Esophagus squamous epithelium (tissue), 5 donors: ENCODE results near the gene GUCY2D. TPM values are rescaled to one million over a fixed set of nuclear protein-coding genes. Genes with fewer than 3 reads are reported as not detected.

Source experiments
- DNase-seq: peaks from one replicate; lab custom pipeline; 2025; lab: John Stamatoyannopoulos, UW
- H3K27ac ChIP-seq, 4 donors: fragments of 200-600 bp; sonication (generic); one replicate each; pipeline ENCODE4 v1.5.1; 2016 to 2019; ENCODE audit warnings: mild to moderate bottlenecking in 1 of 4
- H3K27me3 ChIP-seq, 4 donors: fragments of 200-600 bp; sonication (generic); 1 replicate in 3 of 4; 2 replicates in 1 of 4; pipeline versions ENCODE4 v1.5.1 to v1.6.0; 2017 to 2021; ENCODE audit warnings: antibody characterized with exemption in 1 of 4
- H3K36me3 ChIP-seq, 3 donors: fragments of 200-600 bp; sonication (generic); one replicate each; pipeline ENCODE4 v1.5.1; 2016 to 2019
- H3K4me1 ChIP-seq, 3 donors: fragments of 200-600 bp; sonication (generic); one replicate each; pipeline ENCODE4 v1.5.1; 2017 to 2019
- H3K4me3 ChIP-seq, 4 donors: fragments of 200-600 bp; sonication (generic); 1 replicate in 3 of 4; 2 replicates in 1 of 4; pipeline ENCODE4 v1.5.1; 2016 to 2019; ENCODE audit warnings: mild to moderate bottlenecking in 2 of 4, moderate library complexity in 1 of 4
- H3K9me3 ChIP-seq, 3 donors: fragments of 200-600 bp; sonication (generic); one replicate each; pipeline ENCODE4 v1.5.1; 2016 to 2019
- CTCF ChIP-seq, 6 experiments: fragments of 450-650 bp in 4 of 6; fragments of 200-600 bp in 2 of 6; sonication (generic) in 2 of 6; IDR thresholded peaks; one replicate each; pipeline ENCODE4 v1.5.1; 2016 to 2019; ENCODE audit warnings: antibody characterized with exemption in 6 of 6, mild to moderate bottlenecking in 4 of 6, moderate library complexity in 4 of 6
- POLR2A ChIP-seq, 4 donors: fragments of 450-650 bp; IDR thresholded peaks; one replicate each; pipeline ENCODE4 v1.6.1; 2017; ENCODE audit warnings: antibody characterized with exemption in 4 of 4, mild to moderate bottlenecking in 4 of 4, moderate library complexity in 3 of 4
- WGBS, 2 donors: methylation state at CpG; one replicate each; pipeline ENCODE4 v1.1.5; 2018; 5-methylcytosine and 5-hydroxymethylcytosine counted together
- intact Hi-C: fragments of 100-400 bp; cut with DNase I; formaldehyde crosslinking; loops from one replicate; pipeline ENCODE4 v1.15.0; 2022
- total RNA-seq, 4 donors: library from RNA; depleted of rRNA; stranded (reverse); fragments of >200 nt; gene quantifications; one replicate each; pipeline ENCODE4 v1.1.0, GENCODE V29; 2016
- donor health status: DM: yes; HTN: yes; CAD: no.

The GUCY2D gene
- total RNA-seq, 4 donors from 2014 or later, result not detected

- no peak for DNase-seq
- Histone ChIP-seq H3K9me3 (no peaks in the 10 kb centered on the region), H3K4me3 (no peak overlapping the region), H3K27ac (no peak overlapping the region), H3K27me3 (peaks cover 0 to 13% (median 0%) of the 10 kb centered on the region in 4 donors), H3K36me3 (no peaks in the 10 kb centered on the region), H3K4me1 (peaks cover 0 to 26% (median 5%) of the 10 kb centered on the region in 3 donors)
- intact Hi-C loops, result loop anchor here (5.0 to 10.0 kb wide), 2 partner anchors 52 to 130 kb away; no protein-coding TSS in a partner anchor
- TF ChIP-seq POLR2A (IDR thresholded peaks at IDR 0.05) (no peak), CTCF (IDR thresholded peaks at IDR 0.05) (no peak)
- WGBS, 2 donors, result 77 to 100% methylated on average over 1 to 2 of the region's 2 CpGs
Observed at GRCh38 chr17:7992516-7992915, 9.9 kb upstream of the GUCY2D start.

GRCh38 chr17:7992924-7993323 lies 9.5 kb upstream of the GUCY2D start:
- H3K27ac ChIP-seq, result no peak overlapping the region
- no peaks in the 10 kb centered on the region for H3K9me3 ChIP-seq
- no peak for TF ChIP-seq CTCF (IDR thresholded peaks at IDR 0.05)
- no peak for TF ChIP-seq POLR2A (IDR thresholded peaks at IDR 0.05)
- intact Hi-C loops, result loop anchor here (5.0 to 10.0 kb wide), 2 partner anchors 52 to 131 kb away; no protein-coding TSS in a partner anchor
- H3K4me3 ChIP-seq, result no peak overlapping the region
- H3K27me3 ChIP-seq, result peaks cover 0 to 14% (median 0%) of the 10 kb centered on the region in 4 donors
- WGBS, 2 donors, result 50 to 52% methylated on average over 3 of the region's 3 CpGs
- H3K4me1 ChIP-seq, result peaks cover 0 to 26% (median 5%) of the 10 kb centered on the region in 3 donors
- H3K36me3 ChIP-seq, result no peaks in the 10 kb centered on the region
- DNase-seq, result no peak

DNA sequence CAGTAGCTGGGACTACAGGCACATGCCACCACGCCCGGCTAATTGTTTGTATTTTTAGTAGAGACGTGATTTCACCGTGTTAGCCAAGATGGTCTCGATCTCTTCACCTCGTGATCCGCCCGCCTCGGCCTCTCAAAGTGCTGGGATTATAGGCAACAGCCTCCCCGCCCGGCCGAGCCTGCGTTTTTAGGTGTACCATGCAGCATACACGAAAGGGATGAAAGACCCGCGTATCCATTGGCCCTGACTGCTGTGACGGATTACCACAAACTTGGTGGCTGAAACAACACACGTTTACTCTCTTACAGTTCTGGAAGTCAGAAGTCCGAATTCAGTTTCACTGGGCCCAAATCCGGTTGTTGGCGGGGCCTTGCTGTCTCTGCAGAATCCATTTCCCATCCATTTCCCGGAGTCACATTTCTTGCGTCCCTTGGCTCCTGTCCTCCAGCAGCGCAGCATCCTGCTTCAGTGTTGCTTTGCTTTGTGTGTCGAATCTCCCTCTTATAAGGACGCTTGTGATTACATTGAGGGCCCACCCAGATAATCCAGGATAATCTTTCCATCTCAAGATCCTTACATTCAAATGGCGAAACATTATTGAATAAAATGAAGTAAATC lies 8.3 kb upstream of the GUCY2D start:
- DNase-seq, result no peak
- Histone ChIP-seq H3K4me3 (no peak overlapping the region), H3K9me3 (no peaks in the 10 kb centered on the region), H3K27ac (no peak overlapping the region), H3K36me3 (no peaks in the 10 kb centered on the region), H3K4me1 (peaks cover 0 to 22% (median 5%) of the 10 kb centered on the region in 3 donors), H3K27me3 (peaks cover 0 to 25% (median 0%) of the 10 kb centered on the region in 4 donors)
- no peak for TF ChIP-seq POLR2A (IDR thresholded peaks at IDR 0.05)
- no peak for TF ChIP-seq CTCF (IDR thresholded peaks at IDR 0.05)
- intact Hi-C loops, result loop anchor here (5.0 to 10.0 kb wide), 2 partner anchors 51 to 132 kb away; no protein-coding TSS in a partner anchor
- 85 to 87% methylated on average over 27 of the region's 27 CpGs for WGBS, 2 donors

GRCh38 chr17:7995724-7996123 lies 6.7 kb upstream of the GUCY2D start:
- no peak for DNase-seq
- no peak for TF ChIP-seq POLR2A (IDR thresholded peaks at IDR 0.05)
- TF ChIP-seq CTCF (IDR thresholded peaks at IDR 0.05), result no peak
- H3K27me3 ChIP-seq, result peaks cover 0 to 41% (median 0%) of the 10 kb centered on the region in 4 donors
- H3K27ac ChIP-seq, result no peak overlapping the region
- no peaks in the 10 kb centered on the region for H3K9me3 ChIP-seq
- H3K4me3 ChIP-seq, result no peak overlapping the region
- H3K36me3 ChIP-seq, result no peaks in the 10 kb centered on the region
- 93 to 97% methylated on average over 2 of the region's 2 CpGs for WGBS, 2 donors
- intact Hi-C loops, result loop anchor here (10.0 kb wide), 1 partner anchor 49 kb away; no protein-coding TSS in a partner anchor
- peaks cover 0 to 6% (median 0%) of the 10 kb centered on the region in 3 donors for H3K4me1 ChIP-seq

- intact Hi-C loops, result loop anchor here (10.0 kb wide), 1 partner anchor 48 kb away; no protein-coding TSS in a partner anchor
- Histone ChIP-seq H3K9me3 (no peaks in the 10 kb centered on the region), H3K27me3 (peaks cover 0 to 53% (median under 1%) of the 10 kb centered on the region in 4 donors), H3K4me3 (no peak overlapping the region), H3K27ac (no peak overlapping the region), H3K4me1 (peaks cover 0 to 10% (median 0%) of the 10 kb centered on the region in 3 donors), H3K36me3 (no peaks in the 10 kb centered on the region)
- 19 to 31% methylated on average over 5 of the region's 5 CpGs for WGBS, 2 donors
- no peak for DNase-seq
- TF ChIP-seq POLR2A (IDR thresholded peaks at IDR 0.05), result no peak
- peak in 5 of 6 experiments; percentile 20 to 44 (median 29) for TF ChIP-seq CTCF (IDR thresholded peaks at IDR 0.05)
Observed at GRCh38 chr17:7997186-7997585, 5.2 kb upstream of the GUCY2D start.
